GM19238 (cell line): ENCODE measurements around the gene CYP4F11.
"Not testable (repeated sequence)": the region's sequence is repeated elsewhere in the genome, so short reads cannot be mapped to it uniquely, and the experiment has no call there.

Experiments
- DNase-seq: peaks from one replicate; pipeline ENCODE4 v3.0.0; 2011; ENCODE audit warnings: low spot score; ENCODE audit not compliant: insufficient read length

CYP4F11 gene

DNA sequence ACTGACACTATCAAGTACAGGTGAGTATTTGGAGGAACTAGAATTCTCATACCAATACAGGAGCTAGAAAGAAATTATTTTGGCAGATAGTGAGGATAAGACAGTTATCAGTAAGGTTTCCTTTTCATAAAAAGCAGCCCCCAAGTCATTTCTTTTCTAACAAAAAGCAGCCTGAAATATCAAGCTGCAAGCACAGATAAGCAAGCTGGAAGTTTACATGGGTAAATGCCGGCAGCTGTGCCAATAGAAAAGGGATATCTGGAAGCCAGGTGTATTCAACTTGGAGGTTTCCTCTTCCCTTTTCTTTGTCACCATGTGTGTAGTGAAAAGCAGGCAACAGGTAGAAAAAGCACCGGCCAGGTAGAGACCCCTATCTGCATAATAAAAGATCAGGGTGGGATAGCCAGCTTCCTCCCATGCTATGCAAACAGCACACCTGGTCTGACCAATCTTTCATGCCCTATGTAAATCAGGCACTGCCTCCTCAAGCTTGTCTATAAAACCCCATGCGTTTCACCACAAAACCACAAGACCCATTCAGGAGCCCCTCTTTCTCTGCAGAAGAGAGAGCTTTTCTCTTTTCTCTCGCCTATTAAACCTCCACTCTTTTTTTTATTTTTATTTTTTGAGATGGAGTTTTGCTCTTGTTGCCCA lies 59.4 kb downstream of the CYP4F11 start:
- DNase-seq: no peak

DNA sequence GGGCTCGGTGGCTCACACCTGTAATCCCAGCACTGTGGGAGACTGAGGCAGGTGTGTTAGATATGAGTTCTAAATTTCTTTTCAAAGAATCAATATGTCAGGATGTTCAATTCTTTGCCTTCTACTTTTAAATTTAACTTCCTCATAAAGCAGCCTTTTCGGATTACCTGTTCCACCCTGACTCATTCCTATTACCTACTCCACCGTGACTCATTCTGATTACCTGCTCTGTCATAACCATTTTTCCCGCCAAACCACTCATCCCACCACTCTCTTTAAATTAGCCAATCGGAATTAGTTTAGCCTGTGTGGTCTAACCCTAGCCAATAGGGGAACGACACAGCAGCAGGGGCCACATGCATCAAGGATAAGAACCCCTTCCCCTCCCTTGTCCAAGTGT lies 60.6 kb downstream of the CYP4F11 start:
- DNase-seq: not testable (repeated sequence)

DNA sequence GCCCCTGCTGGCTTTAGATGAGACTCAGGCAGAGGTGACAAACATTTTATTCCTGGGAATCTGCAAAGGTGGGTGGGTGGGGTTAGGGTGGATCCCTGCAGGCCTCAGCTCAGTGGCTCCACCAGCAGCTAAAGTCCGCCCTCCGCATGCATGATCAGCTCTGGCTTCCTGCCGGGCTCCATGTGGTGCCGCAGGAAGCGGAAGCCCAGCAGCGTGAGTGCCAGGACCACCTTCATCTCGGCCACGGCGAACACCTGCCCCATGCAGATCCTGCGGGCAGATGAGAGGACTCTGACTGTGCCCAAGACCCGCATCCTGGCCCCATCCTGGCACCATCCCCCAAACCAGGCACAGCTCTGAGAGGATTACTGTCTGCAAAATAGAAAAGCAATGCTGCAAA lies 62.8 kb downstream of the CYP4F11 start:
- DNase-seq: no peak

DNA sequence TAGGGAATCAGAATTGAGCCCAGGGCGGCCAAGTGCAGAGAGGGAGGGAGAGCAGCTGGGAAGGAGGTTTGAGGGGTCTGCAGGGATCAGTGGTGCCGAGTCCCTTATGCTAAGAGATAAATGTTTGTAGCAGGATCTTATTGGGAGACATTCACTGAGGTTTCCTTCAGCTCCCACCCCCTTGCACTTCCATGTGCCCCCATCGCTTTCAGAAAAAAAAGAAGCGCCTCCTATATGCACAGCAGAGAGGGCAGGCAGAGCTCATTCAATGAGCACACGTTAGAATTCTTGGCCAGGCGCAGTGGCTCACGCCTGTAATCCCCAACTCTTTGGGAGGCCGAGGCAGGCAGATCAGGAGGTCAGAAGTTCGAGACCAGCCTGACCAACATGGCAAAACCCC lies 64.5 kb downstream of the CYP4F11 start:
- DNase-seq: no peak

DNA sequence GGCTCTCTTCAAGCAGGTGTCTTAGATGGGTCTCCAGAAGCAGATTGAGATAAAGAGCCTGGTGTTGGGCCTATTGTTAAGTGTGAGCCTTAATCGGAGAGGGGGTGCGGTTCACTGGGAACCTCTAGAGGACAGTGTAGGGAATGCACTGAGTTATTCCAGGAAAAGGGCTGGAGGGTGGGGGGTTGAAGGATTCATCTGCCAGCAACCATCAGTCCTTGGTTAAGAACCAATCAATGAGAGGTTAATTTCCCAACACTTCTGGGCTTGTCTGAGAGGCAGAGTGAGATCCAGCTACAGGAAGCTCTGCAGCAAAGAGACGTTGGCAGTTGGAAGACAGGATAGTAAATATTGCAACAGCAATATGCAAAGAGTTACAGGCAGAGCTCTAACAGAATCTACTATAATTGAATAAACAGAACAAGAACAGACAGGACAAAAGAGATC lies 65.2 kb downstream of the CYP4F11 start:
- peak; percentile 40 for DNase-seq

DNA sequence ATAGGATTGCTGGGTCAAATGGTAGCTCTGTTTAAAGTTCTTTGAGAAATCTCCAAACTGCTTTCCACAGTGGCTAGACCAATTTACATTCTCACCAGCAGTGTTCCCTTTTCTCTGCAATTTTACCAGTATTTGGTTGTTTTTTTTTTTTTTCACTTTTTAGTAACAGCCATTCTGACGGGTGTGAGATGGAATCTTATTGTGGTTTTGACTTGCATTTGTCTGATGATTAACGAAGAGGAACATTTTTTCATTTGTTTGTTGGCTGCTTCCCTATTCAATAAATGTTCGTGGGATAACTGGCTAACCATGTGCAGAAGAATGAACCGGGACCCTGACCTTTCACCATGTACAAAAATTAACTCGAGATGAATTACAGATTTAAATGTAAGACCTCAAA lies 67.7 kb downstream of the CYP4F11 start:
- DNase-seq: no peak

DNA sequence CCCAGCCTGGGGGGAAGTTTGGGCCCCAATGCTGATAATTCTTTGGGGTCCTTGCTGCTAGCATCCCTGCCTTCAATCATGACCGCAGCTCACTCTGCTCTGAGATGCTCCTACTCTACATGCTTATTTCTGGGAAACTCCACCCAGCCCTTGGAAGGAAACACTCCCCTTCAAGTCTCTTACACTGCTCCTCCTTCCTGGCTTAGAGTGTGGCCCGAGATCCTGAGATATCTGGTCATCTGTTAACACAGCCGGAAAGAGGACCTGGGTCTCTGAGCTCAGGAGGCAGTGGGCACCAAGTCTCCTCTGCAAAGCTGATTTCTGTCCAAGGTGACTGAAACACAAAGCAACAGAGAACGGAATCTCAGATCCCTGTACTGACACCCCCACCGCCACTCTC lies 69.5 kb downstream of the CYP4F11 start:
- DNase-seq: no peak

DNA sequence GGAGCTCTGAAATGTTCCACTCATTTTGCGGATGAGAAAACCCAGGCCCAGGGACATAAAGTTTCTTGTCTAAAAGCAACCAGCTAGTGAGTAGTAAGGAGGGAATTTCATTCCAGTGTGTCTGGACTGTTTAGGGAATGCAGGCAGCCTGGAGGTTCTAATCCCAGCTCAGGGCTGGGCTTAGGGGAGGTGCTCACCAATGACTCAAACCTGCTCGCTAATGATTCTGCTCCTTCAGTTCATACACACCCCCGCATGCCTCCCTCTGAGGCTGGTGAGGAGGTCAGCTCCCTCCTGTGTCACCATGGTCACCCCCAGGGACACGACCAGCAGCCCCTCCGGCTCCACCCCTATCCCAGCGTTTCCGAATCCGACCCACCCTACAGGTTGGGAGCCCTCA lies 71.1 kb downstream of the CYP4F11 start:
- DNase-seq: no peak

DNA sequence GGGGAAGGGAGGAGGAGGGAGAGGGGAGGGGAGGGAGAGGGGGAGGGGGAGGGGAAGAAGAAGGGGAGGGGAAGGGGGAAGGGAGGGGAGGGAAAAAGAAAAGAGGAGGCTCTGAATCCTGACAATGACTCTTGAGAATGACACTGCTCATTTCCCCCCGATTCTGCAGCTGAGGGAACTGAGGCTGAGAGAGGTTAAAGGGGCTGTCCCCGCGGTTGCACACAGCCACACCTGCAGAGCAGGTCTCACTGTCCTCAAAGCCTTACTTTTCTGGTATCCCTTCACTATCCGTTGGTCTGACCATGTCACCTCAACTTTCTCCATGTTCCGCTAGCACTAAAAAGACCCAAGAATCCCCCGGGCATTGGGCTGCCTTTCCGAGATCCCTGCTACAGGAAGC lies 71.9 kb downstream of the CYP4F11 start:
- DNase-seq: no peak
